ENCODE results near the gene ALOX15. TPM values are rescaled to one million over a fixed set of nuclear protein-coding genes. Genes with fewer than 3 reads are reported as not detected.
"Not testable (repeated sequence)": the region's sequence is repeated elsewhere in the genome, so short reads cannot be mapped to it uniquely, and the experiment has no call there.

ALOX15 gene
- total RNA-seq, 2 donors from 2014 or later, result 0.12 to 0.36 TPM

DNA sequence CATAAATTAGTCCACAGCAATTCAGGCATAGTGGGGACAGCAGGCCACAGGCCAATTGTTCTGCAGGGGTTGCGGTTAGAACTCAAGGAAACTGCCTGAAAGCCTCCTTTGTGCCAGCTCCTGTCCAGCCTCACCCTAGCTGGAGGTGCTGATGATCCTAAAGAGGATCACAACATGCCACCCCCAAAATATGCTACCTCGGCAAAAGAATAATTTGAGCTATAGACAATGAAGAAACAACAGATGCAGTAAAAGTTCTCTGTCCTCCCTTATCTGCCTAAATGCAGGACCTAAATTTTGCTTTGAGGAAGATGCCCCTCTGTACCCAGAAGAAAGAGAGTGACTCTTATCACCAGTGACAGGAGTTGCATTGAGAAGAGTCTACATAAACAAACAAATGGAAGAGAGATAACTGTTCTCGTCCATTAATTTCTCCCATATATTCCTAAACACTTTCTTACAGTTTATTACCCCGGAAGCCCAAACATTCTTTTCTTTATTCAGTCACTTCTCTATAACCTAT, 14.7 kb downstream of the ALOX15 start:
- intact Hi-C loops (cut with DNase I, micrococcal nuclease), result loop anchor here (2.0 to 10.0 kb wide), 3 partner anchors 52 to 202 kb away; no protein-coding TSS in a partner anchor
- ATAC-seq (no peak), DNase-seq (no peak)

DNA sequence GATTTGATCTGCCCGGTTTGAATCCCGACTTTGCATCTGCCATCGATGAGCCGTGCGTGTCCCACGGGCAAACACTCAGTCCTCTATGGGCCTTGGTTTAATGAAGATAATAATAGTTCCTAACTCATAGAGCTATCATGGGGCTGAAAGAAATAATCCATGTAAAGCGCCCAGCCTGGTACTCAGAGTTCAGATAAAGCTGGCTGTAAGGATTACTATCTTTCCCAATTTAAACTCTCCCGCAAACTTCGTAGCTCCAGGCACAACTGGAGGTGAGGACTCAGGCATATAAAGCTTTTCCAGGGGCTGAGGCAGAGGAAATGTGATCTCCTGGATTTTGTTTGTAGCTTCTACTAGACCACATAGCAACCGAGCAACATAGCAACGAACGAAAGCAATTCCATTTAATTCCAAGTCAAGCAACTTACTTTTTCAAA, 16.3 kb downstream of the ALOX15 start:
- ATAC-seq (no peak), DNase-seq (no peak)
- intact Hi-C loops (cut with DNase I, micrococcal nuclease), result loop anchor here (10.0 kb wide), 2 partner anchors 50 to 200 kb away; no protein-coding TSS in a partner anchor

DNA sequence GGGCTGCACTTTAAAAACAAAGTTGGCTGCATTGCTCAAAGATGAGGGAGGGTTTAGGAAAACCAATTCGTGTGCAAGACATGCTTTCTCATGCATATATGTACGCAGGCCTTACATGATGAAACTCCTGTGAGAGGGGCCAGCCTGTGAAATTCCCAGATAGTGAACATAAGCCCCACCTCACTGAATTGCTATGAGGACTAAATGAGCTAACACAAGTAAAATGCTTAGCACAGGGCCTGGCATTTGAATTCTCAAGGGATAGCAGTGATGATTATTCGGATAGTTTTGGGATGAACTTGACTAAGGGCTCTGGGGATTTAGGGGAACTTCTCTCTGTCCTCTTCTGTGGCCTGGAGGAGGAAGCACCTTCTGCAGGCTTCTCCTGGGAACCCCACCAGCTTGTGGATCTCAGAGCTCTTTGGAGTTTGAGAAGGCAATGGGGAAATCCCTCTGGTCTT, 17.0 kb downstream of the ALOX15 start:
- intact Hi-C loops (cut with DNase I, micrococcal nuclease), result loop anchor here (10.0 kb wide), 2 partner anchors 50 to 200 kb away; no protein-coding TSS in a partner anchor
- ATAC-seq, DNase-seq: not testable (repeated sequence)

DNA sequence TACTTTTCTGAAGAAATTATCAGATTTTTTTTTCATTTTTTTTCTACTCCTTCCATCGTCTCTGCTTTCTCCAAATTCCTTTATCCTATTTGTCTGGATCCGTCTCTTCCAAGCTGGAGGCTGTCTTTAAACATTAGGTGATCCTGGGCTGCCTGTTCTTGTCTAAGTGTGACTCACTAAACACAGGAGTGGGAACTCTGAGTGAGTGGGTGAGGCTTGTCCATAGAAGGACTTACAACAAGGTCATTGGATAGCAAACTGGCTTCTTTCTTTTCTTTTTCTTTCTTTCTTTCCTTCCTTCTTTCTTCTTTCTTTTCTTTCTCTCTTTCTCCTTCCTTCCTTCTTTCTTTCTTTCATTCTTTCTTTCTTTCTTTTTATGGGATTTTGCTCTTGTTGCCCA, 18.2 kb downstream of the ALOX15 start:
- ATAC-seq, result no peak
- no peak for DNase-seq

DNA sequence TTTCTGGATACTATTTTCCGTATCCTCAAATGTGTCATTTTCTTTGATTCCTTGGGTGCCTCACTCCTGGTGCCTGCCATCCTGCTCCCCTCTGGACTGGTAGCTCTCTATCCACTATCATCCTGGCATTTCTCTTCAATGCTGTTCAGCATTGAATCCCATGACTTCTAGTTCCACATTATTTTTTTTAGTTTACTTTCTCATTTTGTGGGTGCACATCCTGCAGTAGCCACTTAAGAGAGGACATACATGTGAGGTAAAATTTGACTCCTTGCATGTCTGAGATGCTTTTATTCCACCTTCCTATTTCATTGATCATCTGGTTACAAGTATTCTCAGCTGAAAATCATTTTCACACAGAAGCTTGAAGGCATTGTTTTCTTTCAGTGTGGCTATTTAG, 19.1 kb downstream of the ALOX15 start:
- no peak for DNase-seq
- ATAC-seq, result no peak
- intact Hi-C loops (cut with DNase I, micrococcal nuclease), result loop anchor here (10.0 kb wide), 2 partner anchors 48 to 198 kb away; no protein-coding TSS in a partner anchor

More for the DNA sequence above, 18.2 kb downstream of the ALOX15 start:
- intact Hi-C loops (cut with DNase I, micrococcal nuclease), result loop anchor here (10.0 kb wide), 2 partner anchors 48 to 198 kb away; no protein-coding TSS in a partner anchor

DNA sequence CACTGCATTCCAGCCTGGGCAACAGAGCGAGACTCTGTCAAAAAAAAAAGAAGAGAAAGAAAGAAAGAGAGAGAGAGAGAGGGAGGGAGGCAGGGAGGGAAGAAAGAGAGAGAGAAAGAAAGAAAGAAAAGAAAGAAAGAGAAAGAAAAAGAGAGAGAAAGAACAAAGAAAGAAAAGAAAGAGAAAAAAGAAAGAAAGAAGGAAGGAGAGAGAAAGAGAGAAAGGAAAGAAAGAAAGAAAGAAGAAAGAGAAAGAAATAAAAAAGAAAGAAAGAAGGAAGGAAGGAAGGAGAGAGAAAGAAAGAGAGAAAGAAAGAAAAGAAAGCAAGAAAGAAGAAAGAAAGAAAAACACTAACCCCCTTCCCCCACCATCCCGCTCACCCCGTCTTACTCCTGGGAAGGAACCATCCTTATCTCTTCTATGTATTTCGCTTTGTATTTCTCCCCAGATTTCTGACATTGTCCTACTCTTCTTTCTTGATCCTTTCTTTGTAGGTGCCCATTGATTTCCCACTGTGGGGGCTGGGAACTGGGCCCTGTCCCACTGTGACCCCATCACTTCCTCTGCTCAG, 20.9 kb downstream of the ALOX15 start:
- ATAC-seq (no peak), DNase-seq (no peak)
- intact Hi-C loops (cut with DNase I, micrococcal nuclease), result loop anchor here (10.0 kb wide), 2 partner anchors 46 to 196 kb away; no protein-coding TSS in a partner anchor

DNA sequence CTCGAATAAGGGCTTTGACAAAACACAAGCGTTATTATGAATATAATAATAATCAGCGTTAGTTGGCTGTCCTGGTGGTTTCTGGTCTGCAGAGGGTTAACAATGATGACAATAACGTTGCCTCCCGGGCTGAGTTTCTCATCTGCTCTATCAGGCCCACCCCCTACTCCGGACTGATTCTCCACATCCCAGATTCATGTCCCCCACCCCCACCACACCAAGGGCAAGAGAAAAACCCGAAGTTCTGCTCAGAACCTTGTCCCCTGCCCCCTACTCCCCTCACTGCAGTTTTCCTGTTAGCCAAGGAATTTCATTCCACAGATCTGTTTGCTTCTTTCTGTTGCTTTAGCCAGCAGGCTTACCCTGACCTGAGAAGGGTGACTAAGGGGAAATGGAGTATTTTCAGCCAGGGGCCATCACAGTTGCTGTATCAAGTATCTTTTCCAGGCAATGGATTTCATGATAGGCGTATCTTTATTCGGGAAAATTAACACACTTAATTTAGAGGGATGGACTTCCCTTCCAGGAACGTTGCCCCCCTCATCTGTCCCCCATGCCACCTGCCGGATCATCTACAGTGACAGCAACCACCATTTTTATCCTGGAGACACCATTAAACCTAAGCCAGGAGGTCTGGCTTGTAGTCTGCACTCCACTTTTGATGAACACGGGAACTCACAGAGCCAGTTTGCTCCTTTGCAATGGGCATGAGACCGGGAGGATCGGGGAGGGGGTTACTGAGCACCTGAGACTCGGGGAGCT, 23.7 kb downstream of the ALOX15 start:
- ATAC-seq (no peak), DNase-seq (no peak)
- intact Hi-C loops (cut with DNase I, micrococcal nuclease), result no loop called here

DNA sequence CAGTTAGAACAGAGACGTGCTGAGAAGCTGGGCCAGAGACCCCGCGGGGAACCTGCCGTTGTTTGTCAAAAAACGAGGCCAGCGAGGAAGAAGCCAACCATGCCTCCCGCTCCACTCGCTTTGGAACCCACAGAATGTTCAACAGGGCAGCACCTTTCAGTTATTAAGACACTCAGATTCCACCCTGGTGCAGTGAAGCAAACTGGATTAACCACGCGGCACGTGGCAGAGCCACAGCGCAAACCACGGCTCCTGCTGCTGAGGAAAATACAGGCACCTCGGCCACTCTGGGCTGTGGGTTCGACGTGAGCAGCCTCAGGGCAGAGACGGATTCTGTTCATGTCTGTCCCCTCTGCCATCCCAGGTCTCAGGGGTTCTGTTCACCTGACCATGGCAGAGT, 24.4 kb downstream of the ALOX15 start:
- intact Hi-C loops (cut with DNase I, micrococcal nuclease), result no loop called here
- ATAC-seq (no peak), DNase-seq (no peak)

DNA sequence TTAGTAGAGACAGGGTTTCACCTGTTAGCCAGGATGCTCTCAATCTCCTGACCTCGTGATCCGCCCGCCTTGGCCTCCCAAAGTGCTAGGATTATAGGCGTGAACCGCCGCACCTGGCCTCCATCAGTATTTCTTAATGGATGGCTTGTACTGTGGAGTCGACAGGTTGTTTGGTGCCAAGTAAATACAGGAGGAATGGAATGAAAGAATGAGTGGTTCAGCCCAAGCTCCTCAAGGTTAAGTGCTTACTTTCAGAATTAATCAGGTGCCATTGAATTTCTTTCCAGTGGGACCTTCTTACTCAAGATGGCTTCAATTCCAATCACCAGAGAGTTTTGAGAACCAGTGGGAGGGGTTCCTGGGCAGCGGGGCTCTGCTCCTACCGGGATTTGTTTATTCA, 25.0 kb downstream of the ALOX15 start:
- no peak for ATAC-seq
- DNase-seq, result no peak
- intact Hi-C loops (cut with DNase I, micrococcal nuclease), result no loop called here

DNA sequence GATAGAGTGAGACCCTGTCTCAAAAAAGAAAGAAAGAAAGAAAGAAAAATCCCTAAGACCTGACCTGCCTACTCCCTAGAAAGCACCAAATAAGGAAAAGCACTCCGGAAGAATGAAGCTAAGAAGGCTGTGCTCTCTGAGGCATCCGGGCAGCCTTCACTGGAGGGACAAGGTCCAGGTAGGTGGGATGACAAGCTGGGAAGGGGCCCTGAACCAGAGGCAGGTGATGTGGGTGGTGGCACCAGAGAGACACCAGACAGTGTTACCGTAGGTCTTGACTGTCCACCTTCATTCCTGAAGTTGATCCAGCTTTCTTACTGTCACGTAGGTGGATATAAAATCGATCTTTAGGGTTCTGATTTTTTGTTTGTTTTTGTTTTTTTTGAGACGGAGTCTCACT, 30.8 kb downstream of the ALOX15 start:
- no peak for DNase-seq
- intact Hi-C loops (cut with DNase I, micrococcal nuclease), result no loop called here
- no peak for ATAC-seq

DNA sequence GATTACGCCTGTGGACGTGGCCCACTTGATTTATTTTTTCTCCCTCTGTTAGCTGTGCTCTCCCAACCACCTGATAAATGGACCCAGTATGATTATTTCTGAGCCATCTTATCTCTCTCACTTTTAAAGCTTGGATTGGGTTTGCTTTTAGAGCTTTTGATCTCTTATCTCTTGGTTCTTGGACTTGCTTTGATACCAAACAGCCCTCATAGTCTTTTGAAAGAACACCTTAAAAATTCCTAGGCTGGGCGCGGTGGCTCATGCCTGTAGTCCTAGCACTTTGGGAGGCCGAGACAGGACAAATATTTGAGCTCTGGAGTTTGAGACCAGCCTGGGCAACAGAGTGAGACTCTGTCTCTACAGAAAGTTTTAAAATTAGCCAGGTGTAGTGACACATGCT, 31.3 kb downstream of the ALOX15 start:
- intact Hi-C loops (cut with DNase I, micrococcal nuclease), result no loop called here
- no peak for DNase-seq

DNA sequence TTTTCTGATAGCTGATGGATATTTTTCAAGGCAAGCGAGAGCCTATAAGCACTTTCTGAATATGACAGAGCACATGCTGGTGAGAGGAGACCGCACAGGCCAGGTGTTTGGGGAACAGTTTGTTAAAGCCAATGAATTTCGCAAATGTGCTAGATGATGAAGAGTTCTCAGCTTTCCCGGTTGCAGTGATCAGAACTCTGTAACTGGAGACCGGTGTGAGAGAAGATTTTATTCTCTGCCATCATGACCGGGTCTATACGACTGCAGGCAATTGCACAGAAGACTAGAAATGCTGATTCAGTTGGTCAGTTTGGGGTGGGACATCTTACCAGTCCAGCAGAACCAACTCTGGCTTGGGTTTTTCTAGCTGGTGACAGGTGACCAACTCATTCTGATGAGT, 31.7 kb downstream of the ALOX15 start:
- intact Hi-C loops (cut with DNase I, micrococcal nuclease), result no loop called here
- ATAC-seq, result no peak
- no peak for DNase-seq

More for the DNA sequence above, 31.3 kb downstream of the ALOX15 start:
- ATAC-seq, result no peak

DNA sequence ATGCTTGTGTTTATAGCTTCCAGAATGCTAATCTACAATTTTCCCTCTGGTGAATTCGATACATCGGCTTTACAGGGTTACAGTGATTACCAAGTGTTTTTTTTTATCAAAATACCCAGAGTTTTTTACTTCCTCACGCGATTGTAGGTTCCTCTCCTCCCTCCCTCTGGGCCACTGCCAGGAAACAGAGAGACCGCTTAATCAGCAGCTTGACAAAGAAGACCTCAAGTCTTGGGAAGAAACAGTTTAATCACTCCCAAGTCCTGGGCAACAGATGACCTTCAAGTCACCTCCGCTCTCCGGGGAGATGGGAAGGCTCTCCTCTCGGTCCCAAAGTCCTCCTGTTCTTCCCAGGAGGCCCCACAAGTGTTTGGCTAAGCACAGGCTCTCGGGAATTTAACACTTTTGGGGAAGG, 33.7 kb downstream of the ALOX15 start:
- peak; percentile 61 for DNase-seq
- intact Hi-C loops (cut with DNase I, micrococcal nuclease), result no loop called here
- no peak for ATAC-seq

DNA sequence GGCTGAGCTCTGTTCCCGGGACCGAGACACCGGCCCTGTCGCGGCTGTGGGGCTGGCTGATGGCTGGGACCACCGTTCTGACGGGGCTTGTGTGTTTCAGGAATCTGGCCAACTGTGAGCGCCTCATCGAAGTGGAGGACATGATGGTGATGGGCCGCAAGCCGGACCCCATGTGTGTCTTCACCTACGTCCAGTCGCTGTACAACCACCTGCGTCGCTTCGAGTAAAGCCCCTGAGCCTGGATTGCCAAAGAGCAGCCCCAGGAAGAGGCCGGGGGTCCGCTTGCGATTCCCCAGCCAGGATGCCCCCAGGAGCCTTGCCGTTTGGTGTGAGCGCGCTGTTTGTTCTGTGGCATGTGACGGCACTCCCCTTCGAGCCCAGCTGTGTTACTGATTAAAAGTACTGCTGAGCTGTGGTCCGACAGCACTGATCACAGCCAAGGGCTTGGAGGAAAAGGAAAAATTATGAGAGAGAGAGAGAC, 34.2 kb downstream of the ALOX15 start:
- intact Hi-C loops (cut with DNase I, micrococcal nuclease), result no loop called here
- no peak for DNase-seq
- ATAC-seq, result no peak

DNA sequence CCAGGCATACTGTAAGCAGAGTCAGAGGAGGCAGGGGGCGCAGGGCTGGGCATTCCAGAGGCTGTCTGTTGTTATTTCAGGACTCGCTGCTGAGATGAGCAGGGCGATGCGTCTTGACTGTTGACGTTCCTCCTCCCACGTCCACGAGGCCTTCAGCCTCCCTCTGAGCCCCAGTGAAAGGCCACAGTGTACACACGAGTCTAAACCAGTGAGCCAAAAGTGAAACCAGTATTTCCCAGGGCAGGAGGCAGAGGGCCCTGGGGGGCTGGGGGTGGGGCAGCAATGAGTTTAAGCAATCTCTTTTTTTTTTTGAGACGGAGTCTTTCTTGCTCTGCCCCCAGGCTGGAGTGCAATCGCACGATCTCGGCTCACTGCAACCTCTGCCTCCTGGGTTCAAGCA, 35.7 kb downstream of the ALOX15 start:
- ATAC-seq (no peak), DNase-seq (peak in 1 of 2 donors; percentile 41)
- intact Hi-C loops (cut with DNase I, micrococcal nuclease), result no loop called here

DNA sequence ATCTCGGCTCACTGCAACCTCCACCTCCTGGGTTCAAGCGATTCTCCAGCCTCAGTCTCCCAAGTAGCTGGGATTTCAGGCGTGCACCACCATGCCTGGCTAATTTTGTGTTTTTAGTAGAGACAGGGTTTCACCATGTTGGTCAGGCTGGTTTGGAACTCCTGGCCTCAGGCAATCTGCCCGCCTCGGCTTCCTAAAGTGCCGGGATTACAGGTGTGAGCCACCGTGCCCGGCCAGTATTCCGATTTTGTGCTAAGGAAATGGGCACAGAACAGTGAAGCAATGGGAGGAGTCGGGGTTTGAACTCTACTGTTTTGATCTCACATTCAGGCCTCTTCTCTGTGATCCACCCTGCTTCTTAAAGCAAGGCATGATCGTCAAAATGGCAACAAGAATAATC, 36.7 kb downstream of the ALOX15 start:
- intact Hi-C loops (cut with DNase I, micrococcal nuclease); ATAC-seq; DNase-seq: not testable (repeated sequence)

DNA sequence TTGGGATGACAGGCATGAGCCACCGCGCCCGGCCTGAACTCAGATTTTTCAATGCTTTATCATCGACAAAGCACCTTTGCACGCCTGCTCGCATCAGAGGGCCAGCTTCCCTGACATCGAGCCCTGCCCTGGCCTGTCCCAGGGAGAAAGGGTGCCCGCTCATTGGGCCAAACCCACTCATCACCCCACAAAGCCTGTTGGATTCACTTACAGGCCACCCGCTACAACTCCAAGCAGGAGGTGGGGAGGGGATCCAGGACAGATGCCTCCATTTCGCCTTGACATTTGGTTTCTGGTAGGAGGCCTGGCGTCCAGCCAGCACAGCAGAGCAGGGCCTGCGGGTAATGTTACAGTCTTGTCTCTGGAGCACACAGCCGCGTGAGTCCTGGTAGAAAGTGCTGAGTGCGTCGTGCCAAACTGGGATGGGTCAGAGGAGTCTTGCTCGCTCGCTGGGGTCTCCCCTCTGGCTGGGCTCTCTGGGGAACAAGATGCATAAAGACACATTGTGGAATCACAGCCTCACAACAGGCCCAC, 37.3 kb downstream of the ALOX15 start:
- DNase-seq, result peak in 1 of 2 donors; percentile 27
- intact Hi-C loops (cut with DNase I, micrococcal nuclease), result no loop called here
- ATAC-seq, result no peak

DNA sequence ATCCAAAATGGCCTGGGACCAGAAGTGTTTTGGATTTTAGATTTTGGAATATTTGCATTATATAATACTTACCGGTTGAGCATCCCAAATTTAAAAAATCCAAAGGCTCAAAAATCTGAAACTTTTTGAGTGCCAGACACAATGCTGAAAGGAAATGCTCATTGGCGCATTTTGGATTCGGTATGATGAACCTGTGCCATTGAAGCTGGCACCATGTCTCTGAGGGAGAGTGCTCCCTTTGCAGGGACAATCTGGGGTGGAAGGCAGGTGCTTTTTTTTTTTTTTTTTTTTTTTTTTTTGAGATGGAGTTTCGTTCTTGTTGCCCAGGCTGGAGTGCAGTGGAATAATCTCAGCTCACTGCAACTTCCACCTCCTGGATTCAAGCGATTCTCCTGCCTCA, 39.4 kb downstream of the ALOX15 start:
- DNase-seq, result no peak
- intact Hi-C loops (cut with DNase I, micrococcal nuclease), result no loop called here
- ATAC-seq, result no peak

DNA sequence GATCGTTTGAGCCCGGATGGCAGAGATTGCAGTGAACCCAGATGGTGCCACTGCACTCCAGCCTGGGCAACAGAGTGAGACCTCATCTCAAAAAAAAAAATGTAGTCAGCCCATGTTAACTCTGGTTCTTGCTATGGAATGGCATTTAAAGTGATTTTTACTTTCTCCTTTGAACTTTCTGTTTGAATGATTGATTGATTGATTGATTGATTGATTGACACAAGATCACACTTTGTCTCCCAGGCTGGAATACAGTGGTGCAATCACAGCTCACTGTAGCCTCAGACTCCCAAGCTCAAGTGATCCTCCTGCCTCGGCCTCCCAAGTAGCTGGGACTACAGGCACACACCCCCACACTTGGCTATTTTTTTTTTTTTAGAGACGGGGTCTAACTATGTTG, 40.2 kb downstream of the ALOX15 start:
- no peak for ATAC-seq
- no peak for DNase-seq
- intact Hi-C loops (cut with DNase I, micrococcal nuclease), result no loop called here
